Transverse colon (tissue), 4 donors: ENCODE measurements around the gene PSME3. TPM values are rescaled to one million over a fixed set of nuclear protein-coding genes. Genes with fewer than 3 reads are reported as not detected.
"Not testable (repeated sequence)": the region's sequence is repeated elsewhere in the genome, so short reads cannot be mapped to it uniquely, and the experiment has no call there.

ENCODE experiments used
- DNase-seq: peaks from one replicate; pipeline ENCODE4 v3.0.0-alpha.2; 2019
- H3K27ac ChIP-seq, 4 donors: fragments of 200-600 bp; sonication (generic); 2 replicates each; pipeline ENCODE4 v1.5.1; 2016 to 2018; ENCODE audit warnings: inconsistent platforms in 4 of 4
- H3K27me3 ChIP-seq: fragments of 200-600 bp; sonication (generic); 2 replicates; pipeline ENCODE4 v1.5.1; 2017; ENCODE audit warnings: inconsistent platforms
- H3K36me3 ChIP-seq, 4 donors: fragments of 200-600 bp; sonication (generic); 2 replicates each; pipeline ENCODE4 v1.5.1; 2017 to 2019; ENCODE audit warnings: inconsistent platforms in 4 of 4
- H3K4me1 ChIP-seq, 4 donors: fragments of 200-600 bp; sonication (generic); 2 replicates each; pipeline ENCODE4 v1.5.1; 2017 to 2020; ENCODE audit warnings: inconsistent platforms in 4 of 4
- H3K4me3 ChIP-seq, 4 donors: fragments of 200-600 bp; sonication (generic); 1 replicate in 1 of 4; 2 replicates in 3 of 4; pipeline versions ENCODE4 v1.5.1 to v1.6.1; 2017 to 2019; ENCODE audit warnings: inconsistent platforms in 4 of 4
- H3K9me3 ChIP-seq, 2 donors: fragments of 200-600 bp; sonication (generic); 2 replicates each; pipeline ENCODE4 v1.5.1; 2017 to 2019; ENCODE audit warnings: inconsistent platforms in 2 of 2
- EP300 ChIP-seq: sonication (generic); formaldehyde crosslinking; IDR thresholded peaks from one replicate; pipeline ENCODE4 v1.6.1; 2017; ENCODE audit warnings: antibody characterized with exemption, low read depth
- POLR2A ChIP-seq: fragments of 450-650 bp; IDR thresholded peaks from one replicate; pipeline ENCODE4 v1.6.1; 2016; ENCODE audit warnings: antibody characterized with exemption, mild to moderate bottlenecking, moderate library complexity
- POLR2AphosphoS5 ChIP-seq, 3 donors: sonication (generic); formaldehyde crosslinking; IDR thresholded peaks; one replicate each; pipeline ENCODE4 v1.6.1; 2016; ENCODE audit warnings: antibody characterized with exemption in 3 of 3
- WGBS, 2 donors: methylation state at CpG; one replicate each; pipeline ENCODE4 v1.1.5; 2018; ENCODE audit warnings: low coverage in 1 of 2; 5-methylcytosine and 5-hydroxymethylcytosine counted together
- in situ Hi-C, 4 donors: fragments of 200-750 bp; cut with MboI; loops; one replicate each; pipeline versions ENCODE4 v1.15.0 to v1.15.1; 2017; ENCODE audit warnings: low sequenced_read_pairs in 3 of 4, low pct_ligation_motif_present in 1 of 4, low pct_unique_long_range_greater_than_20kb in 1 of 4
- intact Hi-C: fragments of 100-400 bp; cut with DNase I; formaldehyde crosslinking; loops from one replicate; pipeline ENCODE4 v1.15.1; 2023; ENCODE audit warnings: low total_unique reads
- total RNA-seq, 4 donors: library from RNA; depleted of rRNA; stranded (reverse); fragments of >200 nt; gene quantifications; one replicate each; pipeline ENCODE4 v1.1.0, GENCODE V29; 2016
- TF ChIP-seq, protein P1 (sequence below), 5 experiments: fragments of 200-600 bp in 3 of 5; fragments of 450-650 bp in 2 of 5; sonication (generic) in 3 of 5; IDR thresholded peaks; 1 replicate in 2 of 5; 2 replicates in 3 of 5; pipeline ENCODE4 v1.5.1; 2016 to 2017; ENCODE audit warnings: antibody characterized with exemption in 5 of 5, inconsistent platforms in 3 of 5, mild to moderate bottlenecking in 2 of 5, moderate library complexity in 1 of 5

The PSME3 gene
- total RNA-seq, 4 donors from 2014 or later: 37.0 to 131 (median 60.4) TPM

DNA sequence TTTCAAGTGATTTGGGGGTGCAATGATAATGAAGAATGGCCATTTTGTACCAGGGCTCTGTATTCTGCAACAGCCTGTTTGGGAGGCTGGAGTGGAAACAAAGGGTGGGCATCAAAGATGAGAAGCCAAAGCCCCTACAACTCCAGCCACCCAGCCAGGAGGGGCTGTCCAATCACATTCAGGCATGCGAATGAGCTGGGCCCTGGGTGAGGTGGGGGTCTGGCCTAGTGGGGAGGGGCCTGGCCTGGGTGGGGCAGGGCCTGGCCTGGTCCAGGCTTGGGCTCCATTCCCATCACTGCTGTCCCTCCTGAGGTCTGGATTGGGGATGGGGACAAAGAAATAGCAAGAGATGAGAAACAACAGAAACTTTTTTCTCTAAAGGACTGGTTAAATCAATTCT is 24.2 kb downstream of the PSME3 start:
- H3K4me1 ChIP-seq: peaks cover 0 to 7% (median 3%) of the 10 kb centered on the region in 4 donors
- no peaks in the 10 kb centered on the region for H3K9me3 ChIP-seq
- in situ Hi-C loops: loop anchor here in 1 of 4 donors (10.0 kb wide), 1 partner anchor 67 kb away; no protein-coding TSS in a partner anchor
- no peaks in the 10 kb centered on the region for H3K27me3 ChIP-seq
- intact Hi-C loops: no loop called here
- no peak overlapping the region for H3K27ac ChIP-seq
- DNase-seq: no peak
- no peaks in the 10 kb centered on the region for H3K36me3 ChIP-seq
- no peak overlapping the region for H3K4me3 ChIP-seq
- 100% methylated on average over 1 of the region's 1 CpG; no CpG with 5 or more reads in 1 of the 2 donors for WGBS, 2 donors
- TF ChIP-seq, protein P1, sequence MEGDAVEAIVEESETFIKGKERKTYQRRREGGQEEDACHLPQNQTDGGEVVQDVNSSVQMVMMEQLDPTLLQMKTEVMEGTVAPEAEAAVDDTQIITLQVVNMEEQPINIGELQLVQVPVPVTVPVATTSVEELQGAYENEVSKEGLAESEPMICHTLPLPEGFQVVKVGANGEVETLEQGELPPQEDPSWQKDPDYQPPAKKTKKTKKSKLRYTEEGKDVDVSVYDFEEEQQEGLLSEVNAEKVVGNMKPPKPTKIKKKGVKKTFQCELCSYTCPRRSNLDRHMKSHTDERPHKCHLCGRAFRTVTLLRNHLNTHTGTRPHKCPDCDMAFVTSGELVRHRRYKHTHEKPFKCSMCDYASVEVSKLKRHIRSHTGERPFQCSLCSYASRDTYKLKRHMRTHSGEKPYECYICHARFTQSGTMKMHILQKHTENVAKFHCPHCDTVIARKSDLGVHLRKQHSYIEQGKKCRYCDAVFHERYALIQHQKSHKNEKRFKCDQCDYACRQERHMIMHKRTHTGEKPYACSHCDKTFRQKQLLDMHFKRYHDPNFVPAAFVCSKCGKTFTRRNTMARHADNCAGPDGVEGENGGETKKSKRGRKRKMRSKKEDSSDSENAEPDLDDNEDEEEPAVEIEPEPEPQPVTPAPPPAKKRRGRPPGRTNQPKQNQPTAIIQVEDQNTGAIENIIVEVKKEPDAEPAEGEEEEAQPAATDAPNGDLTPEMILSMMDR (IDR thresholded peaks at IDR 0.05): no peak
- TF ChIP-seq POLR2A (no peak), POLR2AphosphoS5 (IDR thresholded peaks at IDR 0.05) (no peak), EP300 (no peak)

DNA sequence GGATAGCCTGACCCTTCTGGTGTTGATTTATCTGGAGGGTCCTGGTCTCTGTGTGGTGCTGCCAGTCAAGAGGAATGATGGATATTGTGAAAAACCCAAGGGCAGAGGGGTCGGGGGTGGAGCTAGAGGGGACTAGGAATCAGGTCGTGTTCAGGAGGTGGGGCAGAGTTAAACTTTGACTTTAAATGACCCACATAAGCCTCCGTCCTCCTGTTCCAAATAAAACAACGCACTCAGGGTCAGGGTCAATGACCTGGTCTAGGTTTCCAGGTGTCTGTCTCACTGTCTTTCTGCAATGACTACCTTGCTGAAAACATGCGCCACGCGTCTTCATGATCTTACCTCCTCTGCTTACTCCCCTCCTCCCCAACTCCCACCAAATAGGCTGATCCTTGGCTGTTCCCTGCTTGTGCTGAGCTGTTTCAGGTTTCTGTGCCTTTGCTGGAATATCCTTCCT is 32.5 kb downstream of the PSME3 start:
- Histone ChIP-seq H3K27ac (no peak overlapping the region), H3K36me3 (no peaks in the 10 kb centered on the region), H3K4me3 (no peak overlapping the region), H3K4me1 (peaks cover 0 to 10% (median 2%) of the 10 kb centered on the region in 4 donors), H3K9me3 (peaks cover 4 to 6% of the 10 kb centered on the region in 2 donors), H3K27me3 (no peaks in the 10 kb centered on the region)
- TF ChIP-seq POLR2AphosphoS5 (IDR thresholded peaks at IDR 0.05): no peak
- TF ChIP-seq, protein P1 (IDR thresholded peaks at IDR 0.05): no peak
- no peak for TF ChIP-seq POLR2A
- no peak for TF ChIP-seq EP300
- DNase-seq: no peak
- in situ Hi-C loops (no loop called here), intact Hi-C loops (no loop called here)
- 70% methylated on average over 7 of the region's 7 CpGs; no CpG with 5 or more reads in 1 of the 2 donors for WGBS, 2 donors

DNA sequence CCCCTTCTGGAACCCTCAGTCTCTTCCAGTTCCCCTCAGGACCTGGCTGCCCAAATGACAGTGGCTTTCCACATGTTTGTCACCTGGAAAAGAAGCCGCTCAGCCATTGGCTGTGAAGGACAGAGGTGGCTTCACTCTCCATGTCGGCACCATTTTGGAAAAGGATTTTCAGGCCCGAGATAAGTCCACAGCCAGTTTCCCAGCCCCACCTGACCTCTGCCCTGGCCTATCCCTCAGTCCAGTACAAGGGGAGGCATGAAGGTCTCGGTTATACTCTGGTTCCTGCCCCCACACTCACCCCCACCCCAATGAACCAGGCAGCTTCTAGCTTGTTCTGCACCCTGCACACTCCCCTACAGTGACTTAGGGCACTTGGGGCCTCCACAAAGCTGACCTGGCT is 33.0 kb downstream of the PSME3 start:
- intact Hi-C loops (no loop called here), in situ Hi-C loops (no loop called here)
- Histone ChIP-seq H3K27ac (no peak overlapping the region), H3K9me3 (peaks cover 5 to 8% of the 10 kb centered on the region in 2 donors), H3K4me1 (peaks cover 0 to 10% (median 2%) of the 10 kb centered on the region in 4 donors), H3K4me3 (no peak overlapping the region), H3K36me3 (no peaks in the 10 kb centered on the region), H3K27me3 (no peaks in the 10 kb centered on the region)
- WGBS, 2 donors: 60 to 81% methylated on average over 2 to 4 of the region's 4 CpGs
- no peak for TF ChIP-seq POLR2A
- TF ChIP-seq EP300: no peak
- no peak for TF ChIP-seq POLR2AphosphoS5 (IDR thresholded peaks at IDR 0.05)
- TF ChIP-seq, protein P1 (IDR thresholded peaks at IDR 0.05): no peak
- no peak for DNase-seq

GRCh38 chr17:42866631-42867575 is 33.7 kb downstream of the PSME3 start:
- 15 to 36% methylated on average over 3 to 8 of the region's 12 CpGs for WGBS, 2 donors
- peaks cover 0 to 10% (median 2%) of the 10 kb centered on the region in 4 donors for H3K4me1 ChIP-seq
- no peak for DNase-seq
- in situ Hi-C loops: no loop called here
- peaks cover 5 to 8% of the 10 kb centered on the region in 2 donors for H3K9me3 ChIP-seq
- H3K27me3 ChIP-seq: no peaks in the 10 kb centered on the region
- intact Hi-C loops: no loop called here
- H3K4me3 ChIP-seq: no peak overlapping the region
- TF ChIP-seq EP300 (no peak), POLR2AphosphoS5 (IDR thresholded peaks at IDR 0.05) (no peak)
- H3K27ac ChIP-seq: no peak overlapping the region
- H3K36me3 ChIP-seq: no peaks in the 10 kb centered on the region

DNA sequence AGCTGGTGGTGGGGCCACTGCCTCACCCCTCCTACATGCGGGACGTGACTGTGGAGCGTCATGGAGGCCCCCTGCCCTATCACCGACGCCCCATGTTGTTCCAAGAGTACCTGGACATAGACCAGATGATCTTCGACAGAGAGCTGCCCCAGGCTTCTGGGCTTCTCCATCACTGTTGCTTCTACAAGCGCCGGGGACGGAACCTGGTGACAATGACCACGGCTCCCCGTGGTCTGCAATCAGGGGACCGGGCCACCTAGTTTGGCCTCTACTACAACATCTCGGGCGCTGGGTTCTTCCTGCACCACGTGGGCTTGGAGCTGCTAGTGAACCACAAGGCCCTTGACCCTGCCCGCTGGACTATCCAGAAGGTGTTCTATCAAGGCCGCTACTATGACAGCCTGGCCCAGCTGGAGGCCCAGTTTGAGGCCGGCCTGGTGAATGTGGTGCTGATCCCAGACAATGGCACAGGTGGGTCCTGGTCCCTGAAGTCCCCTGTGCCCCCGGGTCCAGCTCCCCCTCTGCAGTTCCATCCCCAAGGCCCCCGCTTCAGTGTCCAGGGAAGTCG is 34.6 kb downstream of the PSME3 start:
- H3K27me3 ChIP-seq, DNase-seq, in situ Hi-C loops, intact Hi-C loops, H3K27ac ChIP-seq, H3K9me3 ChIP-seq, H3K4me3 ChIP-seq, H3K36me3 ChIP-seq: not testable (repeated sequence)
- peaks cover 0 to 10% (median 2%) of the 10 kb centered on the region in 4 donors for H3K4me1 ChIP-seq
- WGBS, 2 donors: 92% methylated on average over 7 of the region's 21 CpGs; no CpG with 5 or more reads in 1 of the 2 donors
